GM10248 (cell line): ENCODE data around the gene ARL15.

Source experiments
- CTCF ChIA-PET: fragments of 300-600 bp; sonication (Branson Sonifier 250); formaldehyde crosslinking; extraction: SDS; loops from one replicate; lab custom pipeline; 2021; ENCODE audit warnings: antibody characterized with exemption; lab: Yijun Ruan, JAX
- POLR2A ChIA-PET: fragments of 350-650 bp; sonication (Branson Sonifier 250); formaldehyde crosslinking; extraction: SDS; loops from one replicate; lab custom pipeline; 2020; ENCODE audit warnings: antibody characterized with exemption; lab: Yijun Ruan, JAX
- DNase-seq: peaks from one replicate; pipeline ENCODE4 v3.0.0; 2012; ENCODE audit errors: extremely low spot score
- TF ChIP-seq, protein P1 (sequence below): IDR thresholded peaks from 2 replicates; pipeline ENCODE4 v1.5.1; 2012; ENCODE audit warnings: mild to moderate bottlenecking, low read depth; ENCODE audit errors: extremely low read depth, missing control alignments, control extremely low read depth

The ARL15 gene

DNA sequence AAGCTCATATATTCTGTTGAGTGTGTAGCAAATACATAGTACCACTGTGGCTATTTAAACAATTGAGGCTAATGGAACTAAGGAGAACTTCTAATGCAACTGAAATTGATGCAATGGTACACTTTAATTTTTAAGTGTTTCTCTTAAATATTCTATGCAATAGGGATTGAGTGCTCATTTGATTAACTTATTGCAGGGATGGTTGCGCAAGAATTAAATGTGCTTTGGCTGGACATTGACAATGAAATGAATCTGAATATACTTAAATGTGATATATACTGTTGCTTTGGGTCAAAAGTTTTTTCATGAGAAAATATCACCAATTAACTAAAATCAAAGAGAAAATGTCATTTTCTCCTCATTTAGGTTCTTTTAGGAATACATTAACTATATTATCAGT, 227.1 kb downstream of the ARL15 start:
- CTCF ChIA-PET = no interaction called here
- DNase-seq = no peak
- TF ChIP-seq, protein P1, sequence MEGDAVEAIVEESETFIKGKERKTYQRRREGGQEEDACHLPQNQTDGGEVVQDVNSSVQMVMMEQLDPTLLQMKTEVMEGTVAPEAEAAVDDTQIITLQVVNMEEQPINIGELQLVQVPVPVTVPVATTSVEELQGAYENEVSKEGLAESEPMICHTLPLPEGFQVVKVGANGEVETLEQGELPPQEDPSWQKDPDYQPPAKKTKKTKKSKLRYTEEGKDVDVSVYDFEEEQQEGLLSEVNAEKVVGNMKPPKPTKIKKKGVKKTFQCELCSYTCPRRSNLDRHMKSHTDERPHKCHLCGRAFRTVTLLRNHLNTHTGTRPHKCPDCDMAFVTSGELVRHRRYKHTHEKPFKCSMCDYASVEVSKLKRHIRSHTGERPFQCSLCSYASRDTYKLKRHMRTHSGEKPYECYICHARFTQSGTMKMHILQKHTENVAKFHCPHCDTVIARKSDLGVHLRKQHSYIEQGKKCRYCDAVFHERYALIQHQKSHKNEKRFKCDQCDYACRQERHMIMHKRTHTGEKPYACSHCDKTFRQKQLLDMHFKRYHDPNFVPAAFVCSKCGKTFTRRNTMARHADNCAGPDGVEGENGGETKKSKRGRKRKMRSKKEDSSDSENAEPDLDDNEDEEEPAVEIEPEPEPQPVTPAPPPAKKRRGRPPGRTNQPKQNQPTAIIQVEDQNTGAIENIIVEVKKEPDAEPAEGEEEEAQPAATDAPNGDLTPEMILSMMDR = no peak
- POLR2A ChIA-PET = no interaction called here

DNA sequence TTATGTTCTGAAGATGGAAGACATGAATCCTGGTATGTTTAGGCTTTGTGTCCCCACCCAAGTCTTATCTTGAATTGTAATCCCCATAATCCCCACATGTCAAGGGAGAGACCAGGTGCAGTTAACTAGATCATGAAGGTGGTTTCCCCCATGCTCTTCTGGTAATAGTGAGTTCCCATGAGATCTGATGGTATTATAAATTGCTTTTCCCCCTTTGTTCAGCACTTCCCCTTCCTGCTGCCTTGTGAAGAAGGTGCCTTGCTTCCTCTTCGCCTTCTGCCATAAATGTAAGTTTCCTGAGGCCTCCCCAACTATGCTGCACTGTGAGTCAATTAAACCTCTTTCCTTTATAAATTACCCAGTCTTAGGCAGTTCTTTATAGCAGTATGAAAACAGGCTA, 229.0 kb downstream of the ARL15 start:
- POLR2A ChIA-PET = no interaction called here
- no peak for DNase-seq
- TF ChIP-seq, protein P1 = no peak
- CTCF ChIA-PET = no interaction called here

DNA sequence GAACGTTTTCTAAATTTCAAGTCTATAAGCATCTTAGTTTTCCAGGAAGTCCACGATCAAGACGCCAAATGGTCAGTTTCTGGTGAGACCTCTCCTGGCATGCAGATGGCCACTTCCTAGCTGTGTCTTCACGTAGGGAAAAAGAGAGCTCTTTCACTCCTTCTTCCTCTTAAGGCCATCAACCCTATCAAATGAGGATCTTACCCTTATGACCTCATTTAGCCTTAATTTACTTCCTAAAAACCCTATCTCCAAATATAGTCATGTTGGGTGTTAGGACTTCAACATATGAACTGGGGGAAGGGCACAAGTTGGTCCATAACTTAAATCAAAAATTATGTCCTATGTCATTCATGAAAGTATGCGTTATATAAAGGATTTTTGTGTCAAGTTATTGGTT, 229.5 kb downstream of the ARL15 start:
- POLR2A ChIA-PET = no interaction called here
- CTCF ChIA-PET = no interaction called here
- DNase-seq = no peak
- TF ChIP-seq, protein P1 = no peak

DNA sequence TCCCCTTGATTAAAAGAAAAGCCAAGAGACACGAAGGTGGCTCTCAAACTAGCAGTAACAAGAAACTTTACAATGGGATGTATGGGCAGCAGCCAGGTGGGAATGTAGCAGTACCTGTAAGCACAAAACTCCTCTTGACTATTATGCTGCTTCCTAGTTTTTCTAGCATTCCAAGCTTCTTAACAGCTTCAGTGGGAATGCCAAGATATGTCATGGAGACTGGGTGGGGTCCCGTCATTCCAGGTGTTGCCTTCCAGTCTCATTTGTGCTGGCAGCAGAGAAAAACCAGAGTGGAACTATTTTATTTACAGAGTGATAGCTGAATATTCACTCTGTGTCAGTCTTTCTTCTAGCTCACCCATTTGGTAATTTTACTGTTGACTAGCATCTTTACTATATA, 236.6 kb downstream of the ARL15 start:
- TF ChIP-seq, protein P1 = no peak
- CTCF ChIA-PET = no interaction called here
- no peak for DNase-seq
- POLR2A ChIA-PET = no interaction called here

DNA sequence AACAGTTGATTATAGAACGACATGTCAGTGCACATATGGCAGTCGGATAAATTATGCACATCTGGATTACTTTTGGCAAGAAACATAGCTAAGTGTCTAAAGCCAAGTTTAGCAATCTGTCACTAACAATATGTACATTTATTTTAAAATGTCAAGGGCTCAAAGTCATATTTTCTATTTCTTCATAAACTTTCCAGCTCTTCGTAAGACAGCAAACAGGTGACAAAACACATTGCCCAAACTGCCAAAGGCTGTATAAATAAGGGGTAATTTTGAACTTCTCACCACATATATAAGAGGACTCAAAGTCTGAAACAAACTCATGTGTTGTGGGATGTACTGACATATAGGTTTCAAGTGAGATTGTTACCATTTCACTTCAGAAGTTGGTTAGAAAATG, 237.2 kb downstream of the ARL15 start:
- ChIA-PET POLR2A (no interaction called here), CTCF (interaction anchor here (1.2 to 1.9 kb wide), 2 partner anchors 10 to 14 kb away, joined by 3 to 4 read pairs; no protein-coding TSS in a partner anchor)
- TF ChIP-seq, protein P1 = no peak

DNA sequence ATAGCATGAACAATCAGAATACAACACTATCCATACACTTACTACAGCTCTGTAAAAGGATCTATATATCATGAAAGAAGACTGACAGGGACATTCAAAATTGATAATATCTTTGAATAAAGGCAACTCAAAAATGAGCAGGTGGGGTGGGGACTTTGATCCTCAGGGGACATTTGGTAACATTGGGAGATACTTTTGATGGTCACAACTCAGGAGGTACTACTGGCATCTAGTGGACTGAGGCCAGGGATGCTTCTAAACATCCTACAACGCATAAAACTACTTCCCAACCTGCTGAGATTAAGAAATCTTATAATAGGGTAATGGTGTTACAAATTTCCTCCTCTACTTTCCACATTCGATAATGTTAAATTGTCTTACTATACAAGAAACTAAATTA, 243.9 kb downstream of the ARL15 start:
- TF ChIP-seq, protein P1 = no peak
- POLR2A ChIA-PET = no interaction called here
- no peak for DNase-seq
- CTCF ChIA-PET = no interaction called here

More for the DNA sequence above, 237.2 kb downstream of the ARL15 start:
- no peak for DNase-seq
